ENCODE data around the gene ACADS. TPM values are rescaled to one million over a fixed set of nuclear protein-coding genes. Genes with fewer than 3 reads are reported as not detected.

Gene ACADS, protein sequence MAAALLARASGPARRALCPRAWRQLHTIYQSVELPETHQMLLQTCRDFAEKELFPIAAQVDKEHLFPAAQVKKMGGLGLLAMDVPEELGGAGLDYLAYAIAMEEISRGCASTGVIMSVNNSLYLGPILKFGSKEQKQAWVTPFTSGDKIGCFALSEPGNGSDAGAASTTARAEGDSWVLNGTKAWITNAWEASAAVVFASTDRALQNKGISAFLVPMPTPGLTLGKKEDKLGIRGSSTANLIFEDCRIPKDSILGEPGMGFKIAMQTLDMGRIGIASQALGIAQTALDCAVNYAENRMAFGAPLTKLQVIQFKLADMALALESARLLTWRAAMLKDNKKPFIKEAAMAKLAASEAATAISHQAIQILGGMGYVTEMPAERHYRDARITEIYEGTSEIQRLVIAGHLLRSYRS
- 8.7 and 11.3 TPM in 2 replicates for total RNA-seq

DNA sequence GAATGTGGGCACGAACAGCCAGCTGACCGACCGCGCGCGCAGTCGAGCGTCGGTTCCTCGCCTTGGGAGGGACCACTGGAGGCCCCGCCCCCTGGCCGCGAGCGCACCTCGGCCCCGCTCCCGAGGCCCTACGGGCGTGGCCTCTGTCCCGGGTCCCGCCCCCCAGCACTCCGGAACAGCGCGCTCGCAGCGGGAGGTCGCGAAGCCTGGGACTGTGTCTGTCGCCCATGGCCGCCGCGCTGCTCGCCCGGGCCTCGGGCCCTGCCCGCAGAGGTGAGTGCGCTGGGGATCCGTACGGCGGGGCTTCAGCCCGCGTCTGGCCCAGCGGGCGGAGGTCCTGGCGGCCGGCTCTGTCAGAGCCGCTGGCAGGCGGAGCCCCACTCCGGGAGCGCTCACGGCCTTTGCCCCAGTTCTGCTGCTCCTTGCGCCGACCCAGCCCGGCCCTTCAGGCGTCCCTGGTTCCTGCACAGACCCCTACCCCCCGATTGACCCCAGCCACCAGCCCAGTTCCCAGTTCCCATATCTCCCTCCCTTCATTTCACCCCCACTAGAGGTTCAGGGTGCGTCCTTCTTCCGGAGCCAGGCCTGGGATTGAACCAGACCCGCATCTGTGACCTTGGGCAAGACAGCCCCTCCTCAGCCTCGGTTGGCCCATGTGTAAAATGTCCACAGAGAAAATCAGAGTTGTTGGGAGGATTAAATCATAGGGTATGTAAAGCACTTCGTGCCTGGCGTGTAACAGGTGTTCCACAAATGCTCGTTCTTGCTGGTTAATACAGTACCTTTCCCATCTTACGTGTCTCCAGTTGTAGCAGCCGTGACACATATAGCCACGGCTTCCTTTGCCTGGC lies at the start of gene ACADS:
Gene ACADS, plus strand, starts transcription at position 168 of the 851 bp plus-strand sequence. Its CDS starts 60 bp downstream, at position 228.

GRCh38 chr12:120686690-120687577 lies 38.7 kb upstream of the ACADS start, which contains the start of gene MLEC:
TSS of gene MLEC (plus strand) at chr12:120687149. CDS start at chr12:120687297, 148 bp downstream.

GRCh38 chr12:120710031-120710804 lies 15.4 kb upstream of the ACADS start, which contains the start of gene UNC119B:
TSS of gene UNC119B (plus strand) at chr12:120710458. CDS start at chr12:120710475, 17 bp downstream.

Other genes with a start within 250 kb of the ACADS start
- 258 and 322 TPM in 2 replicates for gene DYNLL1, start 229.7 kb upstream of the ACADS start, total RNA-seq
- 28.9 and 34.3 TPM in 2 replicates for gene COQ5, start 196.7 kb upstream of the ACADS start, total RNA-seq
- 133 and 137 TPM in 2 replicates for gene RNF10, start 191.5 kb upstream of the ACADS start, total RNA-seq
- gene POP5, start 144.4 kb upstream of the ACADS start, total RNA-seq, result 41.0 and 63.3 TPM in 2 replicates
- 0.44 and 1.1 TPM in 2 replicates for gene CABP1, start 85.2 kb upstream of the ACADS start, total RNA-seq
- gene MLEC, start 38.7 kb upstream of the ACADS start, total RNA-seq, result 145 and 187 TPM in 2 replicates
- 32.2 and 37.5 TPM in 2 replicates for gene UNC119B, start 15.4 kb upstream of the ACADS start, total RNA-seq
- 4.8 and 6.4 TPM in 2 replicates for gene SPPL3, start 178.5 kb downstream of the ACADS start, total RNA-seq

Data from uterine smooth muscle cell (primary cell).